HS-5 (cell line): ENCODE data around the gene PACSIN2.
"Not testable (repeated sequence)": the region's sequence is repeated elsewhere in the genome, so short reads cannot be mapped to it uniquely, and the experiment has no call there.

Experiments
- DNase-seq: peaks from one replicate; pipeline ENCODE4 v3.0.0-alpha.2; 2012; ENCODE audit warnings: low read depth

Gene PACSIN2

GRCh38 chr22:42926104-42926503 is 88.8 kb downstream of the PACSIN2 start:
- DNase-seq, result no peak

DNA sequence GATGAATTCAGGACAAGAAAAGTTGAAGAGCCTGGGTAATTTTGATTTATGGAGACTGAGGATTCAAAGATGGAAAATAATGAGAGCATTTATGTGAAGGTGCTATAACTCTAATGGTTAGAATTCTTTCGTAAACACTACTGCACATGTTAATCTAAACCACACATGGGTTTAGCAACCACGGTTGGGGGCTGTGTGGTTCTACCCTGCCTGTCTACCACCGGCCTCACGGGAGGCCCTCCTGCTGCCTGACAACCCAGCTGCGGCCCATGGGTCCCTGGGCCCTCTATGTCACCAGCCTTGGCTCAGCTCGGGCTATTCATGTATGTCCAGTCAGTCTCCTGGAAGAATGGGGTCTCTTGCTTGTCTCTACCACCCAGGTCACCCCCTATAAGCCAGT is 89.4 kb downstream of the PACSIN2 start:
- no peak for DNase-seq

DNA sequence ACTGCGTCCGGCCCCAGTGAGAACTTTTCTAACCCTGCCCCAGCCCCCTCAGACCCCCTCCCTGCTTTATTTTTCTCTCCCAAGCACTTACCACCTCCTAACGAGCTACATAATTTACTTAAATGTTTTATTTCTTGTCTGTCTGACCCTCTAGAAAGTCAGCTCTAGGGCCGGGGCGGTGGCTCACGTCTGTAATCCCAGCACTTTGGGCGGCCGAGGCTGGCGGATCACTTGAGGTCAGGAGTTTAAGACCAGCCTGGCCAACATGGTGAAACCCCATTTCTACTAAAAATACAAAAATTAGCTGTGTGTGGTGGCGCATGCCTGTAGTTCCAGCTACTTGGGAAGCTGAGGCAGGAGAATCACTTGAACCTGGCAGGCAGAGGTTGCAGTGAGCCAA is 89.9 kb downstream of the PACSIN2 start:
- not testable (repeated sequence) for DNase-seq

DNA sequence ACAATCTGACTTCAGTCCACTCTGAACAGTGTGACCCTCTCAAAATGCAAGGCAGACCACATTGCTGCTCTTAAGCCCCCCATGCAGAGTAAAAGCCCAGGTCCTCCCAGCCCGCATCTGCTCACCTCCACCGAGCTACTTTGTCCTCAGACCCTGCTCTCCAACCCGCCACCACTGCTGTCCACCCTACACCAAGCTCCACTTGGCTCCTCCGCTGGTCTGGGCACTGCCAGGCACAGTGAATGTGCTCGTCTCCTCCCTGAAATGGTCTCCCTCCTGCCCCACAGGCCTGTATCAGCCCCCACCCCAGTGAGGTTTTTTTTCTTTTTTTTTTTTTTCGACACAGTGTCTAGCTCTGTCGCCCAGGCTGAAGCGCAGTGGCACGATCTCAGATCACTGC is 90.5 kb downstream of the PACSIN2 start:
- DNase-seq, result no peak

GRCh38 chr22:42922374-42923191 is 92.4 kb downstream of the PACSIN2 start:
- no peak for DNase-seq

GRCh38 chr22:42920101-42920820 is 94.7 kb downstream of the PACSIN2 start:
- DNase-seq, result no peak

DNA sequence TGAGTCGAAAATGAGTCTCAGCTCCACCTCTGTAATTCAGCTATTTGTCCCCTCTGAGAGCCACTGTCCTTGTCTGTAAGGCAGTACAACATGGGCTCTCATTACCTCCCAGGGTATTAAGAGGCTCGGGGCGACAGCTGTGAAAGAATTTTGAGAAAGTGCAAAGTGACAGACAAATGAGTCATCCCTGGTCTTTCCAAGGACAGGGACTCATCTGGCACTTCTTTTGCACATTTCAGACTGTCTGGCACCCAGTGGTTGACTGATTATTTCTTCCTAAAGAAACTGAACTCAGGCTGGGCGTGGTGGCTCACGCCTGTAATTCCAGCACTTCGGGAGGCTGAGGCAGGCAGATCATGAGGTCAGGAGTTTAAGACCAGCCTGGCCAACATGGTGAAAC is 95.8 kb downstream of the PACSIN2 start:
- no peak for DNase-seq

GRCh38 chr22:42918500-42918899 is 96.4 kb downstream of the PACSIN2 start:
- no peak for DNase-seq

GRCh38 chr22:42917358-42917757 is 97.6 kb downstream of the PACSIN2 start:
- not testable (repeated sequence) for DNase-seq

GRCh38 chr22:42915980-42916765 is 98.8 kb downstream of the PACSIN2 start:
- no peak for DNase-seq

DNA sequence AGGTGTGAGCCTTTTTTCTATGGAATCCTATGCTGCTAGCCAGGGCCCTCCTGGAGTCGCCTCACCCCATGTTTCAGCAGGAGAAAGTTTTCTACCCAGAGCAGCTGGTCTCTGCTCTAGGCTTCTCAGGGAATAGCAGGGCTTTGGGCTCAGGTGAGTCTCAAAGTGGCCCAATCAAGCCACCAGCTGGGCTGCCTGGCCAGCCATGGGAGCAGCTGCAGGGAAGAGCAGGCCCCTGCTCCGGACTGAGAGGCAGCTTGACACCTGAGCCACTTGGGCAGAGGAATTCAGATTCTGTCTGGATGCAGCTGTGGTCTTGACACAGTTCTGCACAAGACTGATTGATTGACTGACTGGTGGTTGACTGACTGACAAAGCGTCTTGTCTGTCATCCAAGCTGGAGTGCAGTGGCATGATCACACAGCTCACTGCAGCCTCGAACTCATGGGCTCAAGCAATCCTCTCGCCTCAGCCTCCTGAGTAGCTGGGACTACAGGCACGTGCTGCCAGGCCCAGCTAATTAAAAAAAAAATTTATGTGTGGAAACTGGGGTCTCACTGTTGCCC is 100.4 kb downstream of the PACSIN2 start:
- no peak for DNase-seq

GRCh38 chr22:42913874-42914510 is 101.0 kb downstream of the PACSIN2 start:
- DNase-seq, result no peak

GRCh38 chr22:42912059-42912458 is 102.9 kb downstream of the PACSIN2 start:
- DNase-seq, result no peak

DNA sequence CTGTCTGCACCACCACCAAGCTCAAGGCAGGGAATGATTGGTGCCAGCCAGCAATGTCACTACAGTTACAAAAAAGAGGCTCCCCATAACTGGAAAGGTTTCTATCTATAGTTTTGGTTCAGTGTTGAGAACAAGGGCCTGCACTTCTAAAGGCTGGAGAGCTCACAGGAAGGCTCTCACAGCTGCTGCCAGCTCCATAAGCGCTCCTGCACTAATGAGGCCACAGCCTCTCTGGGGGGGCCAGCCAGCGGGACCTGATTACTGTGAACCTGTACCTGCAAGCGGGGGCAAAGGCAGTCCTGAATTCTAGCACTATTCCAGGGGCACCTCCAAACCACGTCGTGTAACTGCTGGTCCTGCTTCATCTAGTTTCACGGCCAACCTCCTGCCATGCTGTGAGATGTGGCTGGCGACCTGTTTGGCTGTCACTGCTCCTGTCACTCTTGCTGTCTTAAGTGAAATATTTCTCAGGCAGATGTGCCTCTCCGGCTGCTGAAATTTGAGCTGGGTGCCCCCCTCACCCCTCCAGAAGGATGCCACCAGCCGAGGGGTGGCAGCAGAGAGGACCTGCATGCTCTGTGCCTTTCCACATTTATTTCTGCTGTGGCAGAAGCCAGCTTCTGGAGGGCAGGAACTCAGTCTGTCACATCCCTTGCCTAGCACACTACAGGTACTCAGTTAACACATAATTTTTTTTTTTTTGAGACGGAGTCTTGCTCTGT is 104.6 kb downstream of the PACSIN2 start:
- no peak for DNase-seq

- no peak for DNase-seq
Measured at GRCh38 chr22:42909363-42910058, 105.4 kb downstream of the PACSIN2 start.

DNA sequence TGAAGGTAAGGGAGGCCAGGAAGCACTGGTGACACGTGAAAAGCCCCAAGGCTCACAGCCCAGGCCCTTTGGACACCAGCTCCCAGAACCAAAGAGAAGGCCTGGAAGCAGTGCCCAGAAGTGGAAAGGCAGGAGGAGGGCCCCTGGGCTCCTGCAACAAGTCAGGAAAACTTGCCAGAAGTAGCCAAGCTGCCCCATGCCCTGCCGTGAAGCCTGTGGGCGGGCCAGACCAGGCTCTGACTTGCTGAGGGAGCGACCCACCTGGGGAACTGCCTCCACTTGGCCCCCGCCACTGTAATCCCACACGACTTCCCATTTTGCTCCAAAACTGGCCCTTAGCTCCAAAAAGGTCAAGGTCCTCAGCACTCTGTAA is 106.6 kb downstream of the PACSIN2 start:
- no peak for DNase-seq

- no peak for DNase-seq
Measured at GRCh38 chr22:42907404-42908373, 107.3 kb downstream of the PACSIN2 start.

DNA sequence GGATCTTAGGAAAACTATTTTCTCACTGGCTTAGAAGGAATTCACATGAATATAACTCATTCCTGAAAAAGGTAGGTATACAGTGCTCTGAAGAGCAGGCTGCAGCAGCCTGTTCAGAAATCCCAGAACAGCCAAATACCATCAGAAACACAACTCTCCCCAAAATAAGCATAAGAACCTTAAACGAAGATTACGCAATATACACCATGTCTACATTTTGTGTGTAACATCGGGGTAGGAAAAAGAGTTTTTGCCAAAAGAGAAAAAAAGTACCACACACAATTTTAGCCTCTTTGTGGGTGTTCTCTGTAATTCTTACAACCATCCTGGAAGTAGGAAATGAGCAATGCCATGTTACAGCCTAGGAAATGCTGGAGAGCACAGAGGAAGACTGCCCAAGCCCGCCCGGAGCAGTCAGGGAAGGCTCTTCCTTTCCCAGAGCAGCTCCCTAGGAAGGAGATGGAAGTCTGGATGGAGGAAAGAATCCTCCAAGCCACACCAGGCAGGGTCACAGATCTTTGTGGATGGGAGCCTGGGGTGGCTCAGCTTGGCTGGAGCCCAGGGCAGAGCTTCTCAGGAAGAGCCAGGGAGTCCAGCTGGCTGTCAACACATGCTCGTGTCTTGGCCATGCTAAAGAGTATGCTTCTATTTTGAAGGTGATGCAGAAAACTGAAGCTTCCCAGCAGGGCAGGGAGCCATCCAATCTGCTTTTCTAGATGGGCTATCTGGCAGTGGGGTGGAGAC is 108.2 kb downstream of the PACSIN2 start:
- no peak for DNase-seq
